ENCODE measurements around the gene KIF23.
A peak's percentile ranks its signal among the peaks of the same experiment; 100 is the strongest.

DNA sequence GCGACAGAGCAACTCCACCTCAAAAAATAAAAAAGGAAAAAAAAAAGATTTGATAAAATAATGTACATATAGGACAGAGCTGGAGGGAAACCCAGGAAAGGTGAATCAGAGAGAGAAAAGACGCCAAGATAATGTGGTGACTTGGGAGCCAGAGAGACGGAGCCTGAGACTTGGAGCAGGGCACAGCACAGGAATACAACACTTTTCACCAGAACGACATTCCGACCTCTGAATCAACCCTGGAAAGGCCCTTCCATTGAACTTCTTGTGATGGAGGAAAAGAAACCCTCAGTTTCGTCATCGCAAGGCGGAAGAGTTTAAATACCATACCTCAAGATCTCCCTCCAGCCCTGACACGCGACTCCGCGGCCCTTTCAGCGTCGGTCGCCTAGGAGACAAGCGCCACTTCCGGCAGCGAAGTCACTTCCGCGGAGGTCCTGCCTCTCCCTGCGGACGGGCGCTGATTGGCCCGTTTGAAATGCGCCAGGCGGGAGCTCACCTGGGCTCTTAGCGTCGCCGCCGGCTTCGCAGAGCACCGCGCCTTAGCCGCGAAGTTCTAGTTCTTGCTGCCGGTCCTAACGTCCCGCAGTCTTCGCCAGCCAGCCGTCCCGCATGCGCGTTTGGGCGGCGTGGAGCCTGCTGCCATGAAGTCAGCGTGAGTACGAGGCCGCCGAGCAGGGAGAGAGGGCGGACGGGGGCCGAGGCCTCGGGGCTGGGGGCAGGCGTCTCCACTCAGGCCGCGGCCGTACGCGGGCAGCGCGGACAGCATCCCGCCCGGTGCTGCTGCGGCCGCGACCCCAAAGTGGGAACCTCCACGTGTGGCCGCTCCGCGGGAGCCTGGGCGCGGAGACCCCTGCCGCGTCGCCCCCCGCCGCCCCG, at the start of gene KIF23:
- no peak for TF ChIP-seq MEF2A (IDR thresholded peaks at IDR 0.05; ENCODE audit: borderline replicate concordance, low read depth)
- TF ChIP-seq RAD21 (IDR thresholded peaks at IDR 0.05; ENCODE audit: low read length) = no peak
- TF ChIP-seq, protein P1, sequence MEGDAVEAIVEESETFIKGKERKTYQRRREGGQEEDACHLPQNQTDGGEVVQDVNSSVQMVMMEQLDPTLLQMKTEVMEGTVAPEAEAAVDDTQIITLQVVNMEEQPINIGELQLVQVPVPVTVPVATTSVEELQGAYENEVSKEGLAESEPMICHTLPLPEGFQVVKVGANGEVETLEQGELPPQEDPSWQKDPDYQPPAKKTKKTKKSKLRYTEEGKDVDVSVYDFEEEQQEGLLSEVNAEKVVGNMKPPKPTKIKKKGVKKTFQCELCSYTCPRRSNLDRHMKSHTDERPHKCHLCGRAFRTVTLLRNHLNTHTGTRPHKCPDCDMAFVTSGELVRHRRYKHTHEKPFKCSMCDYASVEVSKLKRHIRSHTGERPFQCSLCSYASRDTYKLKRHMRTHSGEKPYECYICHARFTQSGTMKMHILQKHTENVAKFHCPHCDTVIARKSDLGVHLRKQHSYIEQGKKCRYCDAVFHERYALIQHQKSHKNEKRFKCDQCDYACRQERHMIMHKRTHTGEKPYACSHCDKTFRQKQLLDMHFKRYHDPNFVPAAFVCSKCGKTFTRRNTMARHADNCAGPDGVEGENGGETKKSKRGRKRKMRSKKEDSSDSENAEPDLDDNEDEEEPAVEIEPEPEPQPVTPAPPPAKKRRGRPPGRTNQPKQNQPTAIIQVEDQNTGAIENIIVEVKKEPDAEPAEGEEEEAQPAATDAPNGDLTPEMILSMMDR (IDR thresholded peaks at IDR 0.05) = no peak
- no peak for TF ChIP-seq FOSL2 (IDR thresholded peaks at IDR 0.05; ENCODE audit: borderline replicate concordance, low read depth)
- TF ChIP-seq, protein P2, sequence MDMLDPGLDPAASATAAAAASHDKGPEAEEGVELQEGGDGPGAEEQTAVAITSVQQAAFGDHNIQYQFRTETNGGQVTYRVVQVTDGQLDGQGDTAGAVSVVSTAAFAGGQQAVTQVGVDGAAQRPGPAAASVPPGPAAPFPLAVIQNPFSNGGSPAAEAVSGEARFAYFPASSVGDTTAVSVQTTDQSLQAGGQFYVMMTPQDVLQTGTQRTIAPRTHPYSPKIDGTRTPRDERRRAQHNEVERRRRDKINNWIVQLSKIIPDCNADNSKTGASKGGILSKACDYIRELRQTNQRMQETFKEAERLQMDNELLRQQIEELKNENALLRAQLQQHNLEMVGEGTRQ (IDR thresholded peaks at IDR 0.05; ENCODE audit: borderline replicate concordance, low read depth, low read length) = no peak
- peak; percentile 67; the same call in 1 of the 2 replicates for TF ChIP-seq POLR2AphosphoS5 (IDR thresholded peaks at IDR 0.05; ENCODE audit: low read depth, low read length)
- TF ChIP-seq JUND (IDR thresholded peaks at IDR 0.05) = no peak
- peak; percentile 60; the same call in 1 of the 2 replicates for TF ChIP-seq RFX5 (IDR thresholded peaks at IDR 0.05; ENCODE audit: low read length)
- 0 out of 2 replicates have a peak, but pooled peaks have one; percentile 15 for TF ChIP-seq RCOR1 (IDR thresholded peaks at IDR 0.05; ENCODE audit: low read length)
- peak; percentile 99 for TF ChIP-seq SIN3A (IDR thresholded peaks at IDR 0.05; ENCODE audit: borderline replicate concordance, low read depth, low read length)
- TF ChIP-seq, protein P3, sequence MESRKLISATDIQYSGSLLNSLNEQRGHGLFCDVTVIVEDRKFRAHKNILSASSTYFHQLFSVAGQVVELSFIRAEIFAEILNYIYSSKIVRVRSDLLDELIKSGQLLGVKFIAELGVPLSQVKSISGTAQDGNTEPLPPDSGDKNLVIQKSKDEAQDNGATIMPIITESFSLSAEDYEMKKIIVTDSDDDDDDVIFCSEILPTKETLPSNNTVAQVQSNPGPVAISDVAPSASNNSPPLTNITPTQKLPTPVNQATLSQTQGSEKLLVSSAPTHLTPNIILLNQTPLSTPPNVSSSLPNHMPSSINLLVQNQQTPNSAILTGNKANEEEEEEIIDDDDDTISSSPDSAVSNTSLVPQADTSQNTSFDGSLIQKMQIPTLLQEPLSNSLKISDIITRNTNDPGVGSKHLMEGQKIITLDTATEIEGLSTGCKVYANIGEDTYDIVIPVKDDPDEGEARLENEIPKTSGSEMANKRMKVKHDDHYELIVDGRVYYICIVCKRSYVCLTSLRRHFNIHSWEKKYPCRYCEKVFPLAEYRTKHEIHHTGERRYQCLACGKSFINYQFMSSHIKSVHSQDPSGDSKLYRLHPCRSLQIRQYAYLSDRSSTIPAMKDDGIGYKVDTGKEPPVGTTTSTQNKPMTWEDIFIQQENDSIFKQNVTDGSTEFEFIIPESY (IDR thresholded peaks at IDR 0.05; ENCODE audit: borderline replicate concordance, low read depth) = no peak
